Posterior vena cava (tissue), 2 donors: Measurements from ENCODE around the gene PRDM16. TPM values are rescaled to one million over a fixed set of nuclear protein-coding genes. Genes with fewer than 3 reads are reported as not detected.

Experiments
- DNase-seq: peaks from one replicate; pipeline ENCODE4 v3.0.0-alpha.2; 2020; ENCODE audit warnings: low spot score
- intact Hi-C, 2 donors: fragments of 100-400 bp; cut with DNase I; formaldehyde crosslinking; loops; one replicate each; pipeline versions ENCODE4 v1.14.1 to v1.14.2; 2022 to 2023
- long read RNA-seq, 2 donors: library from polyadenylated mRNA; unstranded; transcript quantifications; one replicate each; pipeline ENCODE4 v2.0.0, GENCODE V29; 2020 to 2021
- total RNA-seq, 2 donors: library from RNA; stranded (reverse); fragmentation: NEBNext Ultra II Directional; extraction: Animal tissue kit (Norgen Biotek cat#: 25700); gene quantifications; one replicate each; pipeline ENCODE4 v1.2.1, GENCODE V29; 2021
- donor health status: DM: yes; HTN: yes; CAD: no.
- donor health status: DM: yes; HTN: yes; CAD: no.

Gene PRDM16
- total RNA-seq, result 10 to 100 TPM; 15.8 to 21.1 TPM
- long read RNA-seq, donor 1, partial matches to known transcripts, result 3 of 13 reads
- long read RNA-seq, donor 1, other reads (novel, unspliced or antisense), result 10 of 13 reads
- long read RNA-seq, donor 2, partial matches to known transcripts, result 6 of 23 reads
- long read RNA-seq, donor 2, other reads (novel, unspliced or antisense), result 17 of 23 reads

DNA sequence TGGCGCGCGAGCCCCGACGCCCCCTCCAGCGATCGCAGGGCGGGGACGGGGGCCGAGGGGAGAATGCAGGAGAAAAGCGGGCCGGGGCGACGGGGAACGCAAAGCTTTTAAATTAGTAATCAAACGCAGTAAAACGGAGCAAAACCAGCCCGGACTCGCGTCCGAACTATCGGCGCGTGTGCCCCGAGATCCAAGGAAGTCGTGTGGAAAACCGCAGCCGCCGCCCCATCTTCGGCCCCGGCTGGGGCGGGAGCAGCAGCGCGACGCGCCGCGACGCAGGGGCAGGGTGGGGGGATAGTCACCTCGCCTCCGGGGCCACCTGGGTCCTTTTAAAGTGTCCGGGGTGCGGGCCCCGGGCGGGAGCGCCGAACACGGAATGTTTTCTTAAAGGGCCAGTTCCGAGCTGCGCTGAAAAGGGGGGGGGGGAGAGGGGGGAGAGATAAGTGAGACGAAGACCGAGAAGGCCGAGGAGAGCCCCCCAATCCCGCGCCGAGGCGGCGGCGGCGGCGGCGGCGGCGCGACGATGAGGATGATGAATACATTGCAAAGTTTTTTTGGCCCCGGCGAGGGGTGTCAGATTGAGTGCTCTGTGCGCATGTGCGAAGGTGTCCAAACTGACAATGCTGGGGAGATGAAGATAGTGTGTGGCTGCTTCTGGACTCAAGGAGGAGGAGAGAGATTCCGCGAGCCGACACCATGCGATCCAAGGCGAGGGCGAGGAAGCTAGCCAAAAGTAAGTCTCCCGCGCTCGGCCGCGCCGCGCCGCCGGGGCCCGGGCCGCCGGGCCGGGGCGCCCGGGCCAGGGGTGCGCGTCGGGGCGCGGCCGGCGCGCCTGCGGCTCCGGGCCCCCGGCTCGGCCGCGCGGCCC lies at the start of gene PRDM16:
PRDM16 (plus strand) TSS at position 640 of the 868 bp plus-strand sequence; CDS start at position 697, 57 bp downstream.
- intact Hi-C loops, result loop anchor here (5.0 to 10.0 kb wide), 4 partner anchors 146 to 346 kb away; no protein-coding TSS in a partner anchor
- peak; percentile 80 for DNase-seq

DNA sequence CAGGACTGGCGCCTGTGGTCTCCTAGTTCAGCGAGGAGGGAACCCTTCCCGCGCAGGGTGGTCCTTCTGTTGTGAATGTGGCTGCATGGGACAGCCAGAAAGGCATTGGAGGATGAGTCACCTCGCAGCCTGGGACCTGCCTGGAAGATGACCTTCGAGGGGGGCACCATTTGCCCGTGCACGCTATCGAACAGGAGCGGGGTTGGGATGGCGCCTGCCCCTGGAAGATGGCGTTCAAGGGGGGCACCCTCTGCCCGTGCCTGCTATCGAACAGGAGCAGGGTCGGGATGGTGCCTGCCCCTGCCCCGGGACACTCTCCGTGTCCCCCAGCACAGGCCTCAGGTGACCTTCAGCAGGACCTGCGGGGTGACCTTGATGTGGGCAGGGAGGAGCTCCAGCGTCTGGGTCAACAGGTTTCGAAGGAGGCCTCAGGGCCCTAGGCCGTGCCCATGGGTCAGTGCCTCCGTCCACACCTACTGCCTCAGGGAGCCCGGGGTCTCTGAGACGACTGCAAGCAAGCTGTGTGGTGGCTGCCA lies 49.4 kb upstream of the PRDM16 start:
- intact Hi-C loops, result loop anchor here in 1 of 2 donors (5.0 kb wide), 1 partner anchor 592 kb away; no protein-coding TSS in a partner anchor
- peak; percentile 64 for DNase-seq

DNA sequence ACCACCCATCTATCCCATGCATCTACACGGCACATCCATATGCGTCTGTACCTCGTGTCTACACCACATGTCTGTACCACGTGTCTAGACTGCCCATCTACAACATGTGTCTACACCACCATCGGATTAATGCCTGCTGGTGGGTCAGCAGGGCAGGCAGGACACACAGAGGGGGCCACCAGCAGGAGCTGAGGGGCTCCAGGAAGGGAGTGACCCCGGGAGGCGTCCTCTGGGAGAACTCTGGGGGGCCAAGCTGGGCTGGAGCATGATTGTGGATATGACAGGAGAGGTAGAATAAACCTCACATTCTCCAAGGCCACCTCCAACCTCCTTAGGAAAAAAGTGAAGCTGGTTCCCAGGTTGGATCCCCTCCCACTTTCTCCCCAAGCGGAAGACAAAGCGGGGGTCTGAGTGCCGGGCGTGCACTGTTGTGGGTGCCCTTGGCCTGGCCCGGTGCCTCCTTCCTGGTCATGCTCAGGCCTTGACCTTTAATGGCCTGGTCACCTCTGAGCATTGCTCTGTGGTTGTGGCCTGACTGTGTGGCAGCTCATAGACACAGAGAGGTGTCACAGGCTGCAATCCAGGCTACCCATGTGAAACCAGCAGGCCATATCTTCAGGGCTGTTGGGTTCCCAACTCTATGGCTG lies 48.6 kb upstream of the PRDM16 start:
- intact Hi-C loops, result no loop called here
- peak; percentile 49 for DNase-seq

DNA sequence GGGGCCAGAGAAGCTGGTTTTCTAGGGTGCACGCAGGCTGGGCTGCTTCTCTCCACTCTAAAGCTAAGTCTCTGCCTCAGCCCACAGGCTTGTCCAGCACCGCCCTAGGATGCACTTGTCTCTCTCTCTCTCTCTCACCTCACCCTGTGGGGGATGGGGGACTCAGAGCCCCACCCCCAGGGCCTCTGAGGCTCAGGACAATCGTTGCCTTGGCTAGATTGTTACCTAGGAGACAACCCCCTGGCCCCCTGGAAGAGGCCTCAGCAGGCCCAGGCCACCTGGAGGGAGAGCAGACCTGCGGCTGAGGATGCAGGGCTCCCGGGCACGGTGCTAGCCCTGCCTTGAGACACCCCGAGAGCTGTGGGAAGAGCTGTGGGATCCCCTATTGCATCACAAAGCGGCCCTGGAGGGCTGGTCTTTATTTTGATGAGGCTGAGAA lies 47.8 kb upstream of the PRDM16 start, which contains the start of gene ACTRT2:
ACTRT2 (plus strand) TSS at position 235 of the 439 bp plus-strand sequence. CDS start 220 bp downstream, outside the sequence.
- intact Hi-C loops, result no loop called here
- peak; percentile 71 for DNase-seq

DNA sequence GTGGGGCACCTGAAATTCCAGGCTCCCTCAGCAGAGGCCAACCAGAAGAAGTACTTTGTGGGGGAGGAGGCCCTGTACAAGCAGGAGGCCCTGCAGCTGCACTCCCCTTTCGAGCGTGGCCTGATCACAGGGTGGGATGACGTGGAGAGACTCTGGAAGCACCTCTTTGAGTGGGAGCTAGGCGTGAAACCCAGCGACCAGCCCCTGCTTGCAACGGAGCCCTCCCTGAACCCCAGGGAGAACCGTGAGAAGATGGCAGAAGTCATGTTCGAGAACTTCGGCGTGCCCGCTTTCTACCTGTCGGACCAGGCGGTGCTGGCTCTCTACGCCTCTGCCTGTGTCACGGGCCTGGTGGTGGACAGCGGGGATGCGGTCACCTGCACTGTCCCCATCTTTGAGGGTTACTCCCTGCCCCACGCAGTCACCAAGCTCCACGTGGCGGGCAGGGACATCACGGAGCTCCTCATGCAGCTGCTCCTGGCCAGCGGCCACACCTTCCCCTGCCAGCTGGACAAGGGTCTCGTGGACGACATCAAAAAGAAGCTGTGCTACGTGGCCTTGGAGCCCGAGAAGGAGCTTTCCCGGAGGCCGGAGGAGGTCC lies 47.1 kb upstream of the PRDM16 start:
- peak; percentile 66 for DNase-seq
- intact Hi-C loops, result no loop called here

DNA sequence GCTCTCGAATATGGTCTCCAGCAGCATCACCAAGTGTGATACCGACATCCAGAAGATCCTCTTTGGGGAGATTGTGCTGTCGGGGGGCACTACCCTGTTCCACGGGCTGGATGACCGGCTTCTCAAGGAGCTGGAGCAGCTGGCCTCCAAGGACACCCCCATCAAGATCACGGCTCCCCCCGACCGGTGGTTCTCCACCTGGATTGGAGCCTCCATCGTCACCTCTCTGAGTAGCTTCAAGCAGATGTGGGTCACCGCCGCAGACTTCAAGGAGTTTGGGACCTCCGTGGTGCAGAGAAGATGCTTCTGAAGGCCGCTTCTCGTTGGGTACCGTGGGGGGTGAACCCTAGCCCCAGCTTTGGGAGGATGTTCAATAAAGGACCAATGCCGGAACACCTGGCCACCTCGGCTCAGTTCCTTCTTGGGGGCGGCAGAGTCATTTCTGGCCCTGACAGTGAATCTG lies 46.5 kb upstream of the PRDM16 start:
- intact Hi-C loops, result no loop called here

DNA sequence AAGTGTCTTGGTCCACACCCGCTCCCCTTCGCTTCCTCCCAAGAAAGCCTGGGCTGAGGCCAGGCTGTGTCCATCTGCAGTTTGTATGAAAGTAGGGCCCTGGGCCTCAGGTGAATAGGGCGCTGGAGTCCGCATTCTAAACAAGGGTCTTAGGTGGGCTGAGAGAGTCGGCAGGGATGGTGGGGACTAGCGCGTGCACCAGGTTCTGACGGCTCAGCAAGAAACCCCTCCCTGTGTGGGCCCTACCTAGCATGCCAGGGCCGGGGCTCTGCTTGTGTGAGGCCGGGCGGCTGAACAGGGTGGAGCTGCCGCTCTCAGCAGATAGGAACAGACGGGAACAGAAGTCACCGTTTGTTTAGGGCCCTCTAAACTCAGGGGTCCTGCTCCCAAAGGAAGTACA lies 46.0 kb upstream of the PRDM16 start:
- intact Hi-C loops, result no loop called here
- DNase-seq, result peak; percentile 75

More for the DNA sequence above, 46.5 kb upstream of the PRDM16 start:
- DNase-seq, result peak; percentile 81

DNA sequence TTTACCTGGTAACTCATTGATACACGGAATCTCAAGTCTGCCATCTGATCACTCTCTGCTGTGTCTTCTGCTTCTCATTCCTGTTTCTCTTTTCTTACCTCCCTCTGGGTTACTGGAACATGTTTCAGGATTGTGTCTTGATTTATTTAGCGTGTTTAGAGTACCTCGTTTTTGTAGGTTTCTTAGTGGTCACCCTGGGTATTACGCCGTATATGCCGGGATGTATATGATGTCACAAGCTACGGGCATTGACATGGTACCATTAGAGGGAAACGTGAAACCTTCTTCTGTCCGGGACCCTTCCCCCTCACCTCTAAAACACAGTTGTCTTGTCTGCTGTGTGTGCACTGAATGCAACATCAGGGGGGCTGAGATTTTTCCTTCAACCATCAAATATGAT lies 45.0 kb upstream of the PRDM16 start:
- intact Hi-C loops, result no loop called here
- DNase-seq, result no peak

DNA sequence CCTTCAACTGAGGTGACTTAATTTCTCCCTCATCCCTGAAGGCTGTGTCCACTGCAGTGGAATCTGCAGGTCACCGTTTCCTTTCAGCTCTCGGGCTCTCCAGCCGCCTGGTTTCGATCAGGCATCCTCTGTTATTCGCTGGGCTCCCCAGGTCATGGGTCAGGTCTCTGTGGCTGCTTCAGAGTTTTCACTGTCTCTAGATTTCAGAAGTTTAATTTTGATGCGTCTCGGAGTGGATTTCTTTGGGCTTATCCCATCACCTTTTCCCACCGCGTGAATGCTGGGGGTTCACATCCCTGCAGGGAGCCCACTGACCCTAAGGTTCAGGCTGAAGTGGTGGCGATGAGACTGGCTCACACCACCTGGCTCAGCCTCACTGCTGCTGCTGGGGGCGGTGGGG lies 44.4 kb upstream of the PRDM16 start:
- DNase-seq, result peak; percentile 44

DNA sequence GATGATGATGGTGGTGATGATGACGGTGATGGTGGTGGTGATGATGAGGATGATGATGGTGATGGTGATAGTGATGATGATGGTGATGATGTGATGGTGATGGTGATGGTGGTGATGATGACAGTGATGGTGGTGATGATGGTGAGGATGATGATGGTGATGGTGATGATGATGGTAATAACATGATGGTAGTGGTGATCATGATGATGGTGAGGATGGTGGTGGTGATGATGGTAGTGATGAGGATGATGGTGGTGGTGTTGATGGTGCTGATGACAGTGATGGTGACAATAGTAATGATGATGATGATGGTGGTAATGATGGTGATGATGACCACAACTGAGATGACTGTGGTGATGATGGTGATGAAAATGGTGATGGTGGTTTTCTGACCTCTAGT lies 42.9 kb upstream of the PRDM16 start:
- intact Hi-C loops, result no loop called here
- no peak for DNase-seq

More for the DNA sequence above, 44.4 kb upstream of the PRDM16 start:
- intact Hi-C loops, result no loop called here

DNA sequence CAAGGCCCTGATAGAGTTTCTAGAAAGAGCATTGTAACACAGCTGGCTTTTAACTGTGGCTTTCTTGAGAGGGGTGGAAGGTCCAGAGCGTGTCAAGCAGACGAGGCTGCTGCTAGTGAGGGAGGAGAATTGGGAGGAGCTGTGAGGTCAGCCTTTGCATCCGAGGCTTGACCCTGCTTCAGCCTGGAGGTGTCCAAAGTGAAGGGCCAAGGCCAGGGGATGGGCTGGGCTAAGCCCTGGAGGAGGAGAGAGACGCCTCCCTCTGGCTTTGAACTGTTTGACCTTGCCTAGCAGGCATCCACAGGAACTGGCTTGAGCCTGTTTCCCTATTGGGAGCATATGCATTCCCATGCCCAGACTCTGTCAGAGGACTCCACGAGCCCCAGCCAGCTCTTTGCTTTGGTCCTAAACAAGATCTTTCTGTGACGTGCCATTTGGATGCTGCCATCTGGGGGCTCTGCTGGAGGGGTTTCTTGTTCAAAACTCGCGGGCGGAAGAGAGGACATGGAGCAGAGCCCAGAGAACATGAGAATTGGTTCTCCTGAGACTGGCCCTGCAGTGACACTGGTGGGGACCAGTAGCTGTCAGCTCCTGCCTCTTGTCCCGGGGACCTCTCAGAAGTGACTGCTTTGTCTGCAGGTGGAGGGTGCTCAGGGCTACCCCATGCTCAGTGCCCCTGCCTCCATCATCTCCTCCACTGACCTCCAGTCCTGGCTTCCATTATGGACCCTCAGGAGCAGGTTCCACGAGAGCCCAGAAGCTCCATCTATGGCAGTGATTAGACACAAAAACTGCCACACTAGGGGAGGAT lies 42.2 kb upstream of the PRDM16 start:
- peak; percentile 34 for DNase-seq
- intact Hi-C loops, result no loop called here

DNA sequence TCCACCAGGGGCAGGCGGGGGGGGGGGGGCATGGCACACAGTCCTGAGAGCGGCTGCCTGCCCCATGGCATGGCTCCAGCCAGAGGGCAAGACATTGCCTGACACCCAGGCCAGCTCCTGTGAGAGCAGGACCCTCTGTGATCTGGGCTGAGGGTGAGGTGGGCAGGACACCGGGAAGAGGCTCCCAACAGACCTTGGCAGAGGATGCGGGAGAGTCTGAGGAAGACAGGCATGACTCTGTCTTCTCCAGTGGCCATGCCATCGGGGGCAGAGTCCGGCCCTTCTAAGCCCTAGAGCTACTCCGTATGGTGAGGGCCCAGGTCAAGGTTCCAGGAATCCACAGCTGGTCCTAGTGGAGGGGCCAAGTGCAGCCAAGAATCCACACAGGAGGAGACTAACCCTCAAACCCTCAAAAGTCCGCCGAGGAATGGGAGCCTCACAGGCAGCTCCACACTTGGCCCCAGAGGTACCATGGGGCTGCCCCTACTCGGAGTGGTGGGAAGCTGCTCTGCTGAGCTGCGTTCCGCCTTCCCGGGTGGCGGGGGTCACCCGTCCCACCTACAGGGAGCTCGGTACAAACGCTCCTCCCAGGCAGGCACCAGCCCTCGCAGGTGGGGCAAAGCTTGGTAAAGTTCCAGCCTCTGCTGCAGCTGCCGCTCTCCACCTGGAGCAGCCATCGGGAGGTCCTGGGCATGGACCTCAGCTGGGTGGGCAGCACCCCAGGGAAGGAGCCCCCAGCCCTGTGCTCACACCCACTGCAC lies 41.2 kb upstream of the PRDM16 start:
- DNase-seq, result peak; percentile 58
- intact Hi-C loops, result no loop called here

DNA sequence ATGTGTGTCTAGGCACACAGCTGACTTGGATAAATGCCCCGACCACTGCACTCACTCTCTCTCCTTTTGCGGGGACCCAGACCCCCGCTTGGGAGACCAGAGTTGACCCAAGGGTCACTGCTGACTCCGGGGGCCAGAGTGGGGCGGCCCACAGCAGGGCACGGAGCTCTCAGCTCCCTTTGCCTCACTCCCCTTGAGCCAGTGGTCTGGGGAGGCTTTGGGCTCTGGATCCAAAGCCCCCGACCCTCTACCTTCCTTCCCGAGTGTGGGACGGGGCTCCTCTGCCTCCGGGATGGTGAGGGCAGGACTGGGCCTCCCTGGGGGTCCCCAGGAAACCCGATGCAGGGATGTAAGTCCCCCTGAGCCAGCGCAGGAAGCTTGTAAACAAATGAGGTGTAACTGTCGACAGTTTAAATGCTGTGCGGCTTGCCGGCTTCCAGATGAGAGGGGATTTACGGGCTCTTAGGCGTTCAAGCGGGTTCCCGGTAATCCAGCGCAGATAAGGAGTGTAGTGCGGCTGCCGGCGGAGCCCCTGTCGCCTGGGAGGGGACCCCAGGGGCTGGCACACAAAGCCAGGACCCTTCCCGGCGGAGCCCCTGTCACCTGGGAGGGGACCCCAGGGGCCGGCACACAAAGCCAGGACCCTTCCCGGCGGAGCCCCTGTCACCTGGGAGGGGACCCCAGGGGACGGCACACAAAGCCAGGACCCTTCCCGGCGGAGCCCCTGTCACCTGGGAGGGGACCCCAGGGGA lies 40.3 kb upstream of the PRDM16 start:
- peak; percentile 71 for DNase-seq
- intact Hi-C loops, result no loop called here

DNA sequence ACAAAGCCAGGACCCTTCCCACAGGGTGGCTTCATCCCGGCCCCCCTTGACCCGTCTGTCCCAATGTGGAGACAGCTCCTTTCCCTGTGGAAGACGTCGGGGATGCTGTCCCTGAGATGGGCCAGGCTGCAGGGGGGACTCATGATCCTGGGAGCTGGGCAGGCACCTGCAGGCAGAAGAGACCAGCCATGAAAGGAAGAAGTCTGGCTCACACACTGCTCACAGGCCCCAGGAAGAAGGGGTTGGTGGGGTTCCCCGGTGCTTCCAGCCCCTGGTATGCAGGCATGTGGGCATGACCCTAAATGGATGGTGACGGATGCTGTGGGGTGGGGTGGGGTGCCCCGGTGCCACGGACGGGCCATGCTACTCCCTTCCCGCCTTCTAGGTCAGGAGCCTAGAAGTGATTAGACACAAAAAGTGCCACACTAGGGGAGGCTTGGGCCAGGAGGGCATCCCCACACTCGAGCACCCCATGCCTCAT lies 39.5 kb upstream of the PRDM16 start:
- peak; percentile 61 for DNase-seq
- intact Hi-C loops, result no loop called here

DNA sequence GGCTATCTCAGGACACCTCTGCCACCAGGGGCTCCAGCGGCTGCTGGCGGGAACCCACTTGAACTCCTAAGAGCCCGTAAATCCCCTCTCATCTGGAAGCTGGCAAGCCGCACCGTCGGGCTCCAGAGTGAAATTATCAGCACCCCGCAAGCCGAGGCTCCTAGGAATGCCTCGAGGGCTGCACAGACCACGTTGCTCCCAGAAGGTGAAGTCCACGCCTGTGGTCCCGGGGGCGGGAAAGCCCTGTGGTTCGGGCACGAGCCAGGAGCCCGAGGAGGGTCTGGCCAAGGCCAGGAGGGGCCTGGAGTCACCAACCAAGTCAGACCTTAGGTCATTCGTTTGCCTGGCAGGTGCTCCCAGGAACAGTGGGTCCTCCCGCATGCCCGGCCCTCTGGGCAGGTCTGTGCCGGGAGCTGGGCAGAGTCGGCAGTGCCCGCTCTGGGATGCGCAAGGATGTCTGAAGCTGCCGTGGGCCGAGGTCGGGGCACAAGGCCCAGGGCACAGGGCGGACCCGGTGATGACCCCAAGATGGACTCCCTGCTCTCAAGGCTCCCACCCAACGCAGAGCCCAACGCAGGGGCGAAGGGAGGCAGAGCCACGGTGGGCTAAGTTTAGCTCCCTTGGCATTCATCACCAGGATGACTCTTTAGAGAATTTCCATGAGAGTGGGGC lies 38.9 kb upstream of the PRDM16 start:
- DNase-seq, result peak; percentile 78
- intact Hi-C loops, result no loop called here

DNA sequence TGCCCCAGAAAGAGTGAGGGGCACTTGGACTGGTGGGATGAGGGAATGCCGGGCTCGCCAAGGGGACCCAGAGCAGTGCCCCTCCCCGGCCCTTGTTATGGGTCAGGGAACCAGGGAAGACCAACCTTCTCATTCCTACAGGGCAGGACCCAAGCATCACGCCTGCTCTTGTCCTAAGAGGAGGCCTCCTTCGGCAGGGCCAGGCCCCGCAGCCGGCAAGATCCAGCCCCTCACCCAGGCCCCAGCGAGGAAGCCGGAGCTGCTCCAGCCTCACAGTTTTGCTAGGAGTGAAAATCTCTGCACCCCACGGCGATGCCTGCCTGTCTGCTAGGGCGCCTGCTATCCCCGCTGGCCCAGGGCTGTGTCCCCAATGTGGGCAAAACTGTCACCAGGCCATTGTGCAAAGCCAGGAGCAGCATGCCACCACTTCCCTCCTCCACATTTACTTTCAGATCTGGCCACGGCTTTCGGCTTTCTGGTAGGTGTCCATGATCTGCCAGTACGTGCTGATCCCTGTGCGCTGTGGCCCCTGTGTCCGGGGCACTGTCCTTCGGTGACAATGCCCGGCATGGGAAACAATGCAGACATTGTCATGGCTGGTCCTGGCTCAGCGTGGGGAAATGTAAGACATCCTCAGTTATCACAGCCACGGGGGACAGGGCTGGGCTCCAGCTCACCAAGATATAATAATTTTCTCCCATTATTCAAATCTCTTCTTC lies 38.2 kb upstream of the PRDM16 start:
- intact Hi-C loops, result no loop called here
- peak; percentile 81 for DNase-seq
